ENCODE measurements around the gene ABCD1. TPM values are rescaled to one million over a fixed set of nuclear protein-coding genes. Genes with fewer than 3 reads are reported as not detected.
"Not testable (repeated sequence)": the region's sequence is repeated elsewhere in the genome, so short reads cannot be mapped to it uniquely, and the experiment has no call there.

Gene ABCD1
- total and polyA plus RNA-seq, 12 donors, result 9.3 to 24.2 (median 14.4) TPM

DNA sequence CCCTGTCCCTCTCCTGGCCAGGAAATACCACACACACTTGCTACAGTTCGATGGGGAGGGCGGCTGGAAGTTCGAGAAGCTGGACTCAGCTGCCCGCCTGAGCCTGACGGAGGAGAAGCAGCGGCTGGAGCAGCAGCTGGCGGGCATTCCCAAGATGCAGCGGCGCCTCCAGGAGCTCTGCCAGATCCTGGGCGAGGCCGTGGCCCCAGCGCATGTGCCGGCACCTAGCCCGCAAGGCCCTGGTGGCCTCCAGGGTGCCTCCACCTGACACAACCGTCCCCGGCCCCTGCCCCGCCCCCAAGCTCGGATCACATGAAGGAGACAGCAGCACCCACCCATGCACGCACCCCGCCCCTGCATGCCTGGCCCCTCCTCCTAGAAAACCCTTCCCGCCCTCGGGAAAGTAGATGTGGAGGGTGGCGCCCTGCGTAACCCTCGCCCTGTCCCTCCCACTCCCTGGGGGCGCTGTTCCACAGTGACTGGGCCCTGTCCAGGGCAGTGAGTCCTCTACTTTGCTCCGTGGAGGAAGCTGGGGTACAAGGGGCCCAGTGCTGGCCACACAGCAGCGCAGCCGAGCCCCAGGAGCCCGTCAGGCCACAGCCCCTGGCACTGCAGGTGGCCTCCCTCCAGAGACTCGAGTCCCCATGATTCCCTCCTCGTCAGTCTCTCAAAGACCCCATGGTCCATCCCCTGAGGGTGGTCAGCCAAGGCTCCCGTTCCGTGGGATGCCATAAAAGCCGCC, 19.0 kb downstream of the ABCD1 start:
- H3K4me3 ChIP-seq, result peak overlapping the region in 1 of 10 donors; percentile 17
- H3K4me1 ChIP-seq; intact Hi-C loops (cut with DNase I); H3K27ac ChIP-seq; H3K9me3 ChIP-seq: not testable (repeated sequence)
- ATAC-seq (peak in 1 of 8 donors; percentile 59), DNase-seq (peak in 1 of 2 donors; percentile 59)
- peaks cover 0 to 25% (median 0%) of the 10 kb centered on the region in 7 donors for H3K27me3 ChIP-seq
- peaks cover 0 to 14% (median 0%) of the 10 kb centered on the region in 9 donors for H3K36me3 ChIP-seq
- WGBS, 2 donors, result 59 to 70% methylated on average over 13 to 29 of the region's 35 CpGs

- peak in 1 of 8 donors; percentile 25 for ATAC-seq
- Histone ChIP-seq H3K27ac (no peak overlapping the region), H3K9me3 (no peaks in the 10 kb centered on the region), H3K36me3 (peaks cover 0 to 12% (median 0%) of the 10 kb centered on the region in 9 donors), H3K4me1 (peaks cover 0 to 6% (median 0%) of the 10 kb centered on the region in 9 donors), H3K4me3 (peak overlapping the region in 1 of 10 donors; percentile 17), H3K27me3 (peaks cover 0 to 32% (median 0%) of the 10 kb centered on the region in 7 donors)
- WGBS, 2 donors, result 13 to 14% methylated on average over 23 to 38 of the region's 38 CpGs
- TF ChIP-seq, protein P1, sequence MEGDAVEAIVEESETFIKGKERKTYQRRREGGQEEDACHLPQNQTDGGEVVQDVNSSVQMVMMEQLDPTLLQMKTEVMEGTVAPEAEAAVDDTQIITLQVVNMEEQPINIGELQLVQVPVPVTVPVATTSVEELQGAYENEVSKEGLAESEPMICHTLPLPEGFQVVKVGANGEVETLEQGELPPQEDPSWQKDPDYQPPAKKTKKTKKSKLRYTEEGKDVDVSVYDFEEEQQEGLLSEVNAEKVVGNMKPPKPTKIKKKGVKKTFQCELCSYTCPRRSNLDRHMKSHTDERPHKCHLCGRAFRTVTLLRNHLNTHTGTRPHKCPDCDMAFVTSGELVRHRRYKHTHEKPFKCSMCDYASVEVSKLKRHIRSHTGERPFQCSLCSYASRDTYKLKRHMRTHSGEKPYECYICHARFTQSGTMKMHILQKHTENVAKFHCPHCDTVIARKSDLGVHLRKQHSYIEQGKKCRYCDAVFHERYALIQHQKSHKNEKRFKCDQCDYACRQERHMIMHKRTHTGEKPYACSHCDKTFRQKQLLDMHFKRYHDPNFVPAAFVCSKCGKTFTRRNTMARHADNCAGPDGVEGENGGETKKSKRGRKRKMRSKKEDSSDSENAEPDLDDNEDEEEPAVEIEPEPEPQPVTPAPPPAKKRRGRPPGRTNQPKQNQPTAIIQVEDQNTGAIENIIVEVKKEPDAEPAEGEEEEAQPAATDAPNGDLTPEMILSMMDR (IDR thresholded peaks at IDR 0.05), result peak in 7 of 9 donors; percentile 12 to 28 (median 25)
- intact Hi-C loops (cut with DNase I), result no loop called here
- no peak for DNase-seq
Measured at GRCh38 chrX:153744210-153745066, 19.8 kb downstream of the ABCD1 start.

DNA sequence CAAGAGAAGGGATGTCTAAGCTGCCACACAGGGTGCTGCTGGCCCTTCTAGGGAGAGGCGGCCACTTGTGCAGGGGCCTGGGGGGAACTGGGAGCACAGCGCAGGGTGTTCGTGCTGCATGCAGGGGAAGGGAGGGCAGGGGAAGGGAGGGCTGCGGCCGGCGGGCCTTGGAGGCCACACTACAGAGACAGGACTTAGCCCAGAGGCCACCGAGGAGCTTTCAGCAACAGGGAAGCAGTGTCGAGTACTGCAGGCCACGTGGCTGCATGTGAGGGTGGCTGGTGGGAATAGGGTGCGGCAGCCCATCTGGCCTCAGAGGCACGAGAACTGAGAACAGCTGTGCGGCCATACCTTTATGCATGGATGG, 20.4 kb downstream of the ABCD1 start:
- H3K9me3 ChIP-seq; ATAC-seq; DNase-seq; intact Hi-C loops (cut with DNase I); H3K27ac ChIP-seq; H3K4me1 ChIP-seq; H3K4me3 ChIP-seq: not testable (repeated sequence)
- WGBS, 2 donors, result 25 to 26% methylated on average over 10 of the region's 12 CpGs
- Histone ChIP-seq H3K36me3 (peaks cover 0 to 11% (median 0%) of the 10 kb centered on the region in 9 donors), H3K27me3 (peaks cover 0 to 34% (median 0%) of the 10 kb centered on the region in 7 donors)

- TF ChIP-seq, protein P1 (IDR thresholded peaks at IDR 0.05), result no peak
- Histone ChIP-seq H3K27ac (no peak overlapping the region), H3K36me3 (no peaks in the 10 kb centered on the region), H3K4me3 (no peak overlapping the region), H3K9me3 (no peaks in the 10 kb centered on the region), H3K27me3 (peaks cover 0 to 34% (median 0%) of the 10 kb centered on the region in 7 donors), H3K4me1 (peaks cover 0 to 6% (median 0%) of the 10 kb centered on the region in 9 donors)
- 83 to 88% methylated on average over 3 of the region's 3 CpGs for WGBS, 2 donors
- ATAC-seq (no peak), DNase-seq (no peak)
- intact Hi-C loops (cut with DNase I), result no loop called here
Measured at GRCh38 chrX:153746359-153746758, 21.7 kb downstream of the ABCD1 start.

- H3K27ac ChIP-seq; H3K4me3 ChIP-seq; H3K36me3 ChIP-seq; ATAC-seq; H3K9me3 ChIP-seq; DNase-seq; H3K4me1 ChIP-seq; intact Hi-C loops (cut with DNase I): not testable (repeated sequence)
- H3K27me3 ChIP-seq, result peaks cover 0 to 40% (median 0%) of the 10 kb centered on the region in 7 donors
- WGBS, 2 donors, result 78 to 90% methylated on average over 6 of the region's 6 CpGs
Measured at GRCh38 chrX:153746991-153747390, 22.3 kb downstream of the ABCD1 start.

GRCh38 chrX:153749017-153749416, 24.4 kb downstream of the ABCD1 start:
- H3K9me3 ChIP-seq; H3K4me1 ChIP-seq; H3K27ac ChIP-seq; ATAC-seq; intact Hi-C loops (cut with DNase I); H3K36me3 ChIP-seq; H3K4me3 ChIP-seq; DNase-seq: not testable (repeated sequence)
- 88 to 92% methylated on average over 4 to 7 of the region's 7 CpGs for WGBS, 2 donors
- H3K27me3 ChIP-seq, result peaks cover 0 to 41% (median 0%) of the 10 kb centered on the region in 7 donors

Measured in heart right ventricle (tissue), 16 donors.